H1 (cell line): ENCODE data around the gene B9D1. TPM values are rescaled to one million over a fixed set of nuclear protein-coding genes. Genes with fewer than 3 reads are reported as not detected.

Source experiments
- BACH1 ChIP-seq: IDR thresholded peaks from 2 replicates; pipeline ENCODE4 v1.6.1; 2012; ENCODE audit warnings: low read length, improper control_type of control experiment
- BCL11A ChIP-seq, 2 experiments: IDR thresholded peaks; one replicate each; pipeline ENCODE4 v1.6.1; 2011; ENCODE audit warnings: low read depth in 2 of 2, low read length in 2 of 2, mild to moderate bottlenecking in 2 of 2
- CBX5 ChIP-seq: fragments of 300-800, 300-1000 bp; sonication (generic); IDR thresholded peaks from 2 replicates; pipeline ENCODE4 v1.7.1; 2016; ENCODE audit warnings: antibody characterized with exemption, low read length, low read depth
- CHD1 ChIP-seq: IDR thresholded peaks from 2 replicates; pipeline ENCODE4 v1.6.1; 2012; ENCODE audit warnings: low read depth, low read length, improper control_type of control experiment
- EGR1 ChIP-seq: IDR thresholded peaks from 2 replicates; pipeline ENCODE4 v1.6.1; 2011; ENCODE audit warnings: low read depth, low read length, borderline replicate concordance
- HDAC2 ChIP-seq, 2 experiments: fragments of 300-600 bp in 1 of 2; sonication (generic) in 1 of 2; IDR thresholded peaks; 2 replicates each; pipeline ENCODE4 v1.6.1; 2011 to 2012; ENCODE audit warnings: low read depth in 2 of 2, low read length in 2 of 2, mild to moderate bottlenecking in 2 of 2, moderate library complexity in 2 of 2, borderline replicate concordance in 1 of 2, inconsistent platforms in 1 of 2
- KDM5A ChIP-seq: fragments of 200-600 bp; IDR thresholded peaks from 2 replicates; pipeline ENCODE4 v1.7.1; 2012; ENCODE audit warnings: mild to moderate bottlenecking, low read length, inconsistent platforms, mixed read lengths
- RAD21 ChIP-seq, 2 experiments: IDR thresholded peaks in 1 of 2; conservative IDR thresholded peaks in 1 of 2; 2 replicates each; pipeline ENCODE4 v1.6.1; 2011; ENCODE audit warnings: low read depth in 2 of 2, low read length in 2 of 2, improper control_type of control experiment in 1 of 2, inconsistent platforms in 1 of 2, mild to moderate bottlenecking in 1 of 2, moderate library complexity in 1 of 2
- SIX5 ChIP-seq: IDR thresholded peaks from 2 replicates; pipeline ENCODE4 v1.6.1; 2011; ENCODE audit warnings: mild to moderate bottlenecking, low read depth, low read length
- TEAD4 ChIP-seq: IDR thresholded peaks from 2 replicates; pipeline ENCODE4 v1.6.1; 2012; ENCODE audit warnings: low read depth, low read length, inconsistent platforms, mixed read lengths
- polyA plus RNA-seq, 7 experiments: library from polyadenylated mRNA; depleted of rRNA in 3 of 7; stranded (reverse) in 5 of 7; unstranded in 2 of 7; fragments of >200 nt in 5 of 7; fragments of 200-250 nt in 2 of 7; gene quantifications; 1 replicate in 5 of 7; 2 replicates in 1 of 7; 4 replicates in 1 of 7; pipeline versions ENCODE4 v1.2.1 to v1.2.3, GENCODE V29; 2011 to 2013; ENCODE audit warnings: missing spikeins in 2 of 7, mixed read lengths in 2 of 7
- total RNA-seq: library from RNA; stranded (reverse); fragmentation: NEBNext Ultra II Directional; extraction: Animal tissue kit (Norgen Biotek cat#: 25700); gene quantifications from 2 replicates; pipeline ENCODE4 v1.2.1, GENCODE V29; 2021

Gene B9D1
- total and polyA plus RNA-seq, 2 of the 8 experiments (the other 6 are each of a cell fraction or from before 2014, with no cell fraction given) = 24.6 to 65.7 TPM

- TF ChIP-seq KDM5A (no peak), SIX5 (no peak), BACH1 (no peak), RAD21 (IDR thresholded peaks at IDR 0.05 in 1 of 2, conservative IDR thresholded peaks at IDR 0.05 in 1 of 2; ENCODE audit: low read depth in 2 of 2, low read length in 2 of 2) (no peak), CBX5 (no peak), BCL11A (IDR thresholded peaks at IDR 0.05; ENCODE audit: low read depth in 2 of 2, low read length in 2 of 2) (no peak), HDAC2 (IDR thresholded peaks at IDR 0.05; ENCODE audit: borderline replicate concordance in 1 of 2, low read depth in 2 of 2, low read length in 2 of 2) (no peak), EGR1 (no peak), CHD1 (no peak), TEAD4 (no peak)
Measured at GRCh38 chr17:19401321-19402010, 38.9 kb upstream of the B9D1 start (continued).
